SK-N-SH (cell line): ENCODE measurements around the gene TIGD7. TPM values are rescaled to one million over a fixed set of nuclear protein-coding genes. Genes with fewer than 3 reads are reported as not detected.
A peak's percentile ranks its signal among the peaks of the same experiment; 100 is the strongest.

ENCODE experiments used
- CTCF ChIA-PET: fragments of 300-600, 350-600 bp; formaldehyde crosslinking; extraction: SDS; loops from one replicate; lab custom pipeline; 2021; lab: Yijun Ruan, JAX
- POLR2A ChIA-PET: fragments of 350-600 bp; sonication (Branson Sonifier 250); formaldehyde crosslinking; extraction: SDS; loops from one replicate; lab custom pipeline; 2020; ENCODE audit warnings: antibody characterized with exemption, inconsistent platforms; lab: Yijun Ruan, JAX
- DNase-seq: peaks from one replicate; pipeline ENCODE4 v3.0.0; 2012
- H2AFZ ChIP-seq: fragments of 200-600 bp; sonication (generic); 2 replicates; pipeline ENCODE4 v1.8.1; 2016; ENCODE audit warnings: antibody characterized with exemption, mild to moderate bottlenecking, low read depth
- H3F3A ChIP-seq: fragments of 200-600 bp; sonication (generic); replicated peaks from 2 replicates; pipeline ENCODE3; 2016; ENCODE audit warnings: antibody characterized with exemption, mild to moderate bottlenecking; ENCODE audit not compliant: insufficient read depth
- H3K27ac ChIP-seq, 2 experiments: fragments of 200-500 bp in 1 of 2; fragments of 200-600 bp in 1 of 2; sonication (Bioruptor generic) in 1 of 2; sonication (generic), shearing (Covaris generic) in 1 of 2; 2 replicates each; pipeline versions ENCODE4 v1.5.1 to v1.6.1; 2014 to 2016; ENCODE audit warnings: low read depth in 2 of 2, inconsistent platforms in 1 of 2, low read length in 1 of 2, mild to moderate bottlenecking in 1 of 2, mixed read lengths in 1 of 2
- H3K27me3 ChIP-seq: fragments of 200-600 bp; sonication (generic), shearing (Covaris generic); 2 replicates; pipeline ENCODE4 v1.6.1; 2016; ENCODE audit warnings: mixed run types; ENCODE audit not compliant: insufficient read depth
- H3K36me3 ChIP-seq, 2 experiments: fragments of 200-500 bp in 1 of 2; fragments of 200-600 bp in 1 of 2; sonication (Bioruptor generic) in 1 of 2; sonication (generic) in 1 of 2; replicated peaks in 1 of 2; 2 replicates each; pipeline versions ENCODE3 to v1.5.1; 2014 to 2016; ENCODE audit warnings: low read length in 1 of 2, mild to moderate bottlenecking in 1 of 2; ENCODE audit not compliant: insufficient read depth in 2 of 2, control insufficient read depth in 1 of 2
- H3K4me1 ChIP-seq, 2 experiments: fragments of 200-500 bp in 1 of 2; fragments of 200-600 bp in 1 of 2; sonication (Bioruptor generic) in 1 of 2; sonication (generic), shearing (Covaris generic) in 1 of 2; 2 replicates each; pipeline versions ENCODE4 v1.5.1 to v1.6.1; 2014 to 2016; ENCODE audit warnings: low read depth in 1 of 2, low read length in 1 of 2, mixed run types in 1 of 2; ENCODE audit not compliant: insufficient read depth in 2 of 2, control insufficient read depth in 1 of 2
- H3K4me2 ChIP-seq: fragments of 200-600 bp; sonication (generic), shearing (Covaris generic); 2 replicates; pipeline ENCODE4 v1.6.1; 2017; ENCODE audit warnings: mixed run types
- H3K4me3 ChIP-seq, 2 experiments: fragments of 200-500 bp in 1 of 2; fragments of 200-600 bp in 1 of 2; sonication (Bioruptor generic) in 1 of 2; sonication (generic), shearing (Covaris generic) in 1 of 2; 2 replicates each; pipeline versions ENCODE4 v1.5.1 to v1.8.1; 2014 to 2016; ENCODE audit warnings: low read depth in 2 of 2, inconsistent platforms in 1 of 2, low read length in 1 of 2, mild to moderate bottlenecking in 1 of 2, mixed read lengths in 1 of 2, moderate library complexity in 1 of 2
- H3K79me2 ChIP-seq: fragments of 200-600 bp; sonication (generic); 2 replicates; pipeline ENCODE4 v1.8.1; 2017; ENCODE audit warnings: mild to moderate bottlenecking; ENCODE audit not compliant: insufficient read depth
- H3K9ac ChIP-seq: fragments of 200-600 bp; sonication (generic); 2 replicates; pipeline ENCODE4 v1.6.1; 2017; ENCODE audit warnings: mixed run types
- H3K9me2 ChIP-seq: fragments of 200-600 bp; sonication (generic); 2 replicates; pipeline ENCODE4 v1.6.1; 2017; ENCODE audit warnings: mixed run types
- H3K9me3 ChIP-seq: fragments of 200-600 bp; sonication (generic); 2 replicates; pipeline ENCODE4 v1.6.1; 2017; ENCODE audit warnings: mixed run types, mild to moderate bottlenecking, moderate library complexity
- H4K20me1 ChIP-seq: fragments of 200-600 bp; sonication (generic); 2 replicates; pipeline ENCODE4 v1.6.1; 2017; ENCODE audit warnings: mild to moderate bottlenecking, mixed run types; ENCODE audit not compliant: insufficient read depth
- FOSL2 ChIP-seq: IDR thresholded peaks from 2 replicates; pipeline ENCODE4 v1.4.0; 2012; ENCODE audit warnings: low read depth, mild to moderate bottlenecking, moderate library complexity, borderline replicate concordance
- NFIC ChIP-seq: IDR thresholded peaks from 2 replicates; pipeline ENCODE4 v1.4.0; 2012; ENCODE audit warnings: borderline replicate concordance
- TCF12 ChIP-seq: IDR thresholded peaks from 2 replicates; pipeline ENCODE4 v1.4.0; 2012
- TEAD4 ChIP-seq: IDR thresholded peaks from 2 replicates; pipeline ENCODE4 v1.4.0; 2012; ENCODE audit warnings: mild to moderate bottlenecking, borderline replicate concordance; ENCODE audit not compliant: insufficient read depth
- WGBS: methylation state at CpG from one replicate; pipeline ENCODE4 v1.1.6; 2017; ENCODE audit warnings: low lambda C conversion rate; 5-methylcytosine and 5-hydroxymethylcytosine counted together
- polyA plus RNA-seq, 3 experiments: library from polyadenylated mRNA; depleted of rRNA; stranded (reverse); fragments of >200 nt; gene quantifications; 2 replicates each; pipeline ENCODE4 v1.2.3, GENCODE V29; 2012
- TF ChIP-seq, protein P1 (sequence below): IDR thresholded peaks from 2 replicates; pipeline ENCODE4 v1.6.1; 2012; ENCODE audit warnings: mild to moderate bottlenecking, low read depth, low read length, moderate library complexity

Gene TIGD7
- polyA plus RNA-seq, 1 of the 3 experiments (the other 2 are of a cell fraction) = 1.2 TPM

DNA sequence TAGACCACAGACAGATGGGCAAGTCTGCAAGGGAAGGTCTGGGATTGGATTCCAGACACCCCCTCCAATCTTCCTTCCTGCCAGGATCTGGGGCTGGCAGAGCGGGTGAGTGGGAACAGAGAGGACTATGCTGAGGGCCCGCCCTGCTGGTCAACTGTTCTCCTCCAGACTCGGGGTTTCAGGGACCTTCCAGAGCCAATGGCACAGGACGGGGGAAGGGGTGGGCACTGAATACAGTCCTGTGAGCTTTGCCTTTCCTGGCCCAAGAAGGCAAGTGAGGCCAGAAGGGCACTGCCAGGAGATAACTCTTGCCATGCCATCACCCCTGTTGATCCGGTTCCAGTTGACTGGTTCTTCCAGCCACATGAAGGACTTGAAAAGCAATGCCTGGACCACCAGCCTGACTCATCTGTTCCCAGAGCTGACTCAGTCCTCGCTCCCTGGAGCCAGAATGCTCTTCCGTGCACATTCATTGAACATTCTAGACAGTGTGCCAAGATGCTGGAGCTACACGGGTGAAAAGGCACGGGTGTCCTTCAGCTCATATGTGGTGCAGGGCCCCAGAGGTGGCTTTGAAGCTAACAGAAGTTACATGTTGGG, 48.3 kb downstream of the TIGD7 start:
- Histone ChIP-seq H3F3A (no peaks in the 10 kb centered on the region), H3K9ac (no peak overlapping the region), H3K9me2 (no peaks in the 10 kb centered on the region)
- POLR2A ChIA-PET = no interaction called here
- peak; percentile 74 for TF ChIP-seq FOSL2
- TF ChIP-seq NFIC = 0 out of 2 replicates have a peak, but pooled peaks have one; percentile 17
- TF ChIP-seq TEAD4 = no peak
- TF ChIP-seq, all 33 proteins: peak for 2
- Histone ChIP-seq H3K27me3 (peaks cover 35% of the 10 kb centered on the region; the same call in 1 of the 2 replicates), H3K27ac (no peak overlapping the region), H4K20me1 (no peaks in the 10 kb centered on the region), H3K4me3 (no peak overlapping the region), H3K9me3 (no peaks in the 10 kb centered on the region), H3K79me2 (no peaks in the 10 kb centered on the region), H3K36me3 (no peaks in the 10 kb centered on the region), H3K4me1 (no peaks in the 10 kb centered on the region), H3K4me2 (no peak overlapping the region), H2AFZ (no peak overlapping the region)
- CTCF ChIA-PET = interaction anchor here (1.8 kb wide), 1 partner anchor 11 kb away, joined by 5 read pairs; no protein-coding TSS in a partner anchor
- 13% methylated on average over 9 of the region's 9 CpGs for WGBS
- DNase-seq = no peak

DNA sequence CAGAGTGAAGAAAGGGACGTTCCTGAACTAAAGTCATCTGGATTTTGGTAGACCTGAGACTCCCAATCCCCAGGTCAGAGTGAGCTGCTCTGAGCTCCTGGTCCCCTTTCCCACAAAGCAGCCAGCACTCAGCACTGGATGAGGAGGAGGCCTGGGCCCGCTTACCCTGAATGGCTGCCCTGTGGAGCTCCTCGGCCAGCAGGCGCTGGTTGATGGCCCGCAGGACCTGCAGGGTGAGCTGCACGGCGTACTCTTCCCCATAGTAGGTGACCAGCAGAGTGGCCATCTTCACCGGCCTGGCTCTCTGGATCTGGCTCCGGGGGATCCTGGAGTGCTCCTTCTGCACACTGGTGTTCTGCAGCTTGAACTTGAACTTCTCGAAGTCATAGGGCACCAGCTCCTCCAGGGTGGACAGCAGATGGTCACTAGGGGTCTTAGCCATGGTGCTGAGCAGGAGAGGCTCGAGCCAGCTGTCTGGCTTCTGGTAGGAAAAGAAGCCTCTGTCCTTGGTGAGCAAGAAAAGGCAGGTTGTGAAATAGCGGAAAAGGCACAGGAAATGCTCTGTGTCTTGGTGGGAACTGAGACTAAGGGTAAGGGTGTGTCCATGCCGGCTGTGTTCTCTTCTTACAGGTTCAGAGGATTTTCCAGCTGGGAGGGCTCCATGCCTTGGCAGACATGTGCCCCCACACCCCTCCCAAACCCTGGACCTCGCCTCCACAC, 48.9 kb downstream of the TIGD7 start, which contains the start of gene MEFV:
Gene MEFV, minus strand, starts transcription at position 488 of the 720 bp plus-strand sequence. Its CDS starts 46 bp downstream, at position 442.
- Histone ChIP-seq H3K9ac (no peak within 1 kb of the TSS), H3K9me2 (no peaks in the 10 kb centered on the region), H3K79me2 (no peaks in the 10 kb centered on the region), H3K4me1 (no peaks in the 10 kb centered on the region), H3K27ac (no peak within 1 kb of the TSS), H3K36me3 (no peaks in the 10 kb centered on the region), H3K4me2 (no peak within 1 kb of the TSS), H3K4me3 (no peak within 1 kb of the TSS), H3K9me3 (no peaks in the 10 kb centered on the region), H3K27me3 (peaks cover 41% of the 10 kb centered on the region; the same call in 1 of the 2 replicates), H2AFZ (no peak within 1 kb of the TSS), H4K20me1 (no peaks in the 10 kb centered on the region), H3F3A (no peaks in the 10 kb centered on the region)
- DNase-seq = no peak
- TF ChIP-seq, protein P1, sequence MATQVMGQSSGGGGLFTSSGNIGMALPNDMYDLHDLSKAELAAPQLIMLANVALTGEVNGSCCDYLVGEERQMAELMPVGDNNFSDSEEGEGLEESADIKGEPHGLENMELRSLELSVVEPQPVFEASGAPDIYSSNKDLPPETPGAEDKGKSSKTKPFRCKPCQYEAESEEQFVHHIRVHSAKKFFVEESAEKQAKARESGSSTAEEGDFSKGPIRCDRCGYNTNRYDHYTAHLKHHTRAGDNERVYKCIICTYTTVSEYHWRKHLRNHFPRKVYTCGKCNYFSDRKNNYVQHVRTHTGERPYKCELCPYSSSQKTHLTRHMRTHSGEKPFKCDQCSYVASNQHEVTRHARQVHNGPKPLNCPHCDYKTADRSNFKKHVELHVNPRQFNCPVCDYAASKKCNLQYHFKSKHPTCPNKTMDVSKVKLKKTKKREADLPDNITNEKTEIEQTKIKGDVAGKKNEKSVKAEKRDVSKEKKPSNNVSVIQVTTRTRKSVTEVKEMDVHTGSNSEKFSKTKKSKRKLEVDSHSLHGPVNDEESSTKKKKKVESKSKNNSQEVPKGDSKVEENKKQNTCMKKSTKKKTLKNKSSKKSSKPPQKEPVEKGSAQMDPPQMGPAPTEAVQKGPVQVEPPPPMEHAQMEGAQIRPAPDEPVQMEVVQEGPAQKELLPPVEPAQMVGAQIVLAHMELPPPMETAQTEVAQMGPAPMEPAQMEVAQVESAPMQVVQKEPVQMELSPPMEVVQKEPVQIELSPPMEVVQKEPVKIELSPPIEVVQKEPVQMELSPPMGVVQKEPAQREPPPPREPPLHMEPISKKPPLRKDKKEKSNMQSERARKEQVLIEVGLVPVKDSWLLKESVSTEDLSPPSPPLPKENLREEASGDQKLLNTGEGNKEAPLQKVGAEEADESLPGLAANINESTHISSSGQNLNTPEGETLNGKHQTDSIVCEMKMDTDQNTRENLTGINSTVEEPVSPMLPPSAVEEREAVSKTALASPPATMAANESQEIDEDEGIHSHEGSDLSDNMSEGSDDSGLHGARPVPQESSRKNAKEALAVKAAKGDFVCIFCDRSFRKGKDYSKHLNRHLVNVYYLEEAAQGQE = peak; percentile 90
- no peak for TF ChIP-seq TCF12
- 25% methylated on average over 13 of the region's 14 CpGs for WGBS
- POLR2A ChIA-PET = no interaction called here
- CTCF ChIA-PET = interaction anchor here (0.8 to 1.8 kb wide), 2 partner anchors 10 to 21 kb away, joined by 3 to 5 read pairs; no protein-coding TSS in a partner anchor
